ENCODE results near the gene HYAL2.

DNA sequence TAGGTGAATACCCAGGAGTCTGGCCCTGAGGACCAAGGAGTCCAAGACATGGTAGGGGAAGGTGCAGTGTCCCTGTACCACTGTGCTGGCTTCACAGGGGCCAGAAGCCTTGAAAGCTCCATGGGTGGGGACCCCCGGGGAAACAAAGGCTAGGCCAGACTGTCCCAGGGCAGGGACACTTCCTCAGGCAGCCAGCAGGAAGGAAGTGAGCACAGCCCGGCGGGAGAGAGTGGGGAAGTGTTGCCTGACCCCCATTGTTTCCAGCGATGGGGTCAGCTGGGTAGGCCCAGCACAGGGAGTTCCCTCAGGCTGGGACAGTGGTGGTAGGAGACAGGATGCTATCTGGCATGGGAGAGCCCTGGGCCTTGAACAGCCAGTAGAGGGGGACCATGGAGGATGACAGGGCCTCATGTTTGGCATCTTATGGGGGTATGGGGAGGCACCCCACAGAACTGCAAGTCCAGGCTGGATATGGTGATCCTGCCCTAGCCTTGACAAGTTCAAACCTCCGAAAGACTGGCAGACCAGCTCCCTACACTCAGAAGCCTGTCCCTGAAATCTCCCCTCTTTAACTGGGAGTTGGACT is 1.2 kb upstream of the HYAL2 start:
- TF ChIP-seq ZFP30 (CRISPR knock-in tag; IDR thresholded peaks at IDR 0.05) (no peak), RARB (CRISPR knock-in tag; IDR thresholded peaks at IDR 0.05) (no peak)

Measured in SK-N-SH treated with all-trans-retinoic acid at 6 μM for 48 hours (cell line).